Omental fat pad (tissue), 4 donors: Measurements from ENCODE around the gene KDELR3. TPM values are rescaled to one million over a fixed set of nuclear protein-coding genes. Genes with fewer than 3 reads are reported as not detected.

Experiments used
- ATAC-seq: fragments of 150-250 bp; one replicate; pipeline ENCODE4 v1.9.1; 2016; ENCODE audit warnings: mild to moderate bottlenecking, moderate library complexity; ENCODE audit not compliant: low FRiP score
- DNase-seq: peaks from one replicate; pipeline ENCODE4 v3.0.0-alpha.2; 2019; ENCODE audit warnings: low spot score
- CTCF ChIP-seq, 3 donors: fragments of 450-650 bp; IDR thresholded peaks; one replicate each; pipeline ENCODE4 v1.5.1; 2016 to 2017; ENCODE audit warnings: antibody characterized with exemption in 3 of 3, mild to moderate bottlenecking in 3 of 3, moderate library complexity in 2 of 3
- total RNA-seq, 4 donors: library from RNA; depleted of rRNA; stranded (reverse); fragments of >200 nt; gene quantifications; one replicate each; pipeline ENCODE4 v1.1.0, GENCODE V29; 2016

Gene KDELR3
- total RNA-seq, 4 donors from 2014 or later = 10.2 to 30.6 (median 15.1) TPM

- no peak for TF ChIP-seq CTCF (IDR thresholded peaks at IDR 0.05)
- no peak for ATAC-seq
- no peak for DNase-seq
Measured at GRCh38 chr22:38429499-38430068, 38.3 kb upstream of the KDELR3 start.

- ATAC-seq (no peak), DNase-seq (no peak)
- no peak for TF ChIP-seq CTCF (IDR thresholded peaks at IDR 0.05)
Measured at GRCh38 chr22:38431266-38432010, 36.5 kb upstream of the KDELR3 start.

- ATAC-seq (no peak), DNase-seq (no peak)
- TF ChIP-seq CTCF (IDR thresholded peaks at IDR 0.05) = no peak
Measured at GRCh38 chr22:38432264-38432663, 35.6 kb upstream of the KDELR3 start.

GRCh38 chr22:38433871-38434270 lies 34.0 kb upstream of the KDELR3 start:
- ATAC-seq = no peak
- no peak for DNase-seq
- TF ChIP-seq CTCF (IDR thresholded peaks at IDR 0.05) = no peak

GRCh38 chr22:38435010-38435409 lies 32.9 kb upstream of the KDELR3 start:
- TF ChIP-seq CTCF (IDR thresholded peaks at IDR 0.05) = no peak
- no peak for DNase-seq
- no peak for ATAC-seq

- no peak for TF ChIP-seq CTCF (IDR thresholded peaks at IDR 0.05)
- DNase-seq = no peak
- no peak for ATAC-seq
Measured at GRCh38 chr22:38435965-38436364, 31.9 kb upstream of the KDELR3 start.
